ENCODE results near the gene KRTAP10-2.
"Not testable (repeated sequence)": the region's sequence is repeated elsewhere in the genome, so short reads cannot be mapped to it uniquely, and the experiment has no call there.

KRTAP10-2 gene

DNA sequence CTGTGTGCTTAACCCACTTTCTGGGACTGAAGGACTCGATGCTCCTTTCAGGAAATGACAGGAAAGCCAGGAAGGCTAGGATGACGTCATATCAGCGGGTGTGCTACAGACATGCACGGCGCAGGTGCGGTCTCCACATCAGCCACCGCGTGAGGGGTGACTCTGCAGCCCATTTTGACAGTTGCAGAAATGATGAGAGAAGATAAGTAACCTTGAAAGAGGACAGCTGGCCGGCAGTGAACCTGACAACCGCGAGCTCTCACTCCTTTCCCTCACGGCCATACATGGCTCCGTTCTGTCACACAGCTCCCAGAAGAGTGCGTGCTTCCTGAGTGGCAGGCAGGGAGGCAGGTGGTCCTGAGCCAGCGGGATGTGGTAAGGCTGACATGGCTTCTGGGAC is 30.8 kb upstream of the KRTAP10-2 start:
- no peak for DNase-seq

DNA sequence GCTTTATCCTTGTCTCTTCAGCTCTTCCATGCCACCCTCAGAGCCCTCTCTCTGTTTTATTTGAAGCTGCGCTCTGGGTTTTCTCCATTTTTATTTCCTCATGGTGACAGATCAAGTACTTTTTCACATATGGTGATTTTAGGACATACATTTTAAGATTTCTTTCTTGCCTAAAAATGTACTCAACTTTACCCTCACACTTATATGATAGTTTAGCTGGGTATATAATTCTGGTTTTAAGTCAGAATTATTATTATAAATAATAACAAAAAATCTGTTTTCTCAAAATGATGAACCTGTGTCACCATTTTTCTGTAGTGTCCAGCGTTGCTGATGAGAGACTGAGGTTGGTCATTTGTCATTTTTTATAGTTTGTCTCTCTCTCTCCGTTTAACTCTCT is 29.9 kb upstream of the KRTAP10-2 start:
- no peak for DNase-seq

DNA sequence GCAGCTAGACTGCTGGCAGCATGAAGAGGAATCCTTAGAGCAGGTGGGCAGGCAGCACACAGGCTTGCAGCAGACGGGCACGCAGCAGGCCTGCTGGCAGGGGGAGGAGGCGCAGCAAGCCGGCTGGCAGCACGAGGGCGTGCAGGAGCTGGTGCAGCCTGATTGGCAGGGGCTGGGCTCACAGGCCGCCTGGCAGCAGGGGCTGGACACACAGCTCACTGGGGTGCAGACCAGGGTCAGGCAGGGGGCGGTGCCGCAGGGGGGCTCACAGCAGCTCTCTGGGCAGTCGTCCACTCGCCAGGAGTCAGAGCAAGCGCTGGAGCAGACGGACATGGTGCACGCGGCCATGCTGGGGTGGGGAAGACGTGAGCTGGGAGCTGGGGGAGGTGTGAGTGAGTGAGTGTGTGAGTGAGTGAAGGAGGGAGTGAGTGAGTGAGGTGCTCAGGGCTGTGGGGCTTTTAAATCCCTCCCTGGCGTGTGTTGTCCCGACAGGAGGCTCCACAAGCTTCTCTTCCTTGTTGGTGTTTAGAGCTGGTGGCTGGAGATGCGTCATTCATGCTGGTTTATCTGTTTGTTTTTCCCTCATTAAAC is 29.0 kb upstream of the KRTAP10-2 start, which contains the start of gene KRTAP10-5:
Gene KRTAP10-5, minus strand, starts transcription at position 374 of the 591 bp plus-strand sequence. Its CDS starts 26 bp downstream, at position 348.
- not testable (repeated sequence) for DNase-seq

DNA sequence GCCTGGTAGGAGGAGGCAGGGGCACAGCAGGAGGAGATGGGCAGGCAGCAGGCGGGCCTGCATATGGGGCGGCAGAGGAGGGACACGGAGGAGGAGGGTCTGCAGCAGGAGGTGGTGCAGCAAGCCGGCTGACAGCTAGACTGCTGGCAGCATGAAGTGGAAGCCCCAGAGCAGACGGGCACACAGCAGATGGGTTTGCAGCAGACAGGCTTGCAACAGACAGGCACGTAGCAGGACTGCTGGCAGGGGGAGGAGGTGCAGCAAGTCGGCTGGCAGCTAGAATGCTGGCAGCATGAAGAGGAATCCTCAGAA is 28.5 kb upstream of the KRTAP10-2 start:
- no peak for DNase-seq

DNA sequence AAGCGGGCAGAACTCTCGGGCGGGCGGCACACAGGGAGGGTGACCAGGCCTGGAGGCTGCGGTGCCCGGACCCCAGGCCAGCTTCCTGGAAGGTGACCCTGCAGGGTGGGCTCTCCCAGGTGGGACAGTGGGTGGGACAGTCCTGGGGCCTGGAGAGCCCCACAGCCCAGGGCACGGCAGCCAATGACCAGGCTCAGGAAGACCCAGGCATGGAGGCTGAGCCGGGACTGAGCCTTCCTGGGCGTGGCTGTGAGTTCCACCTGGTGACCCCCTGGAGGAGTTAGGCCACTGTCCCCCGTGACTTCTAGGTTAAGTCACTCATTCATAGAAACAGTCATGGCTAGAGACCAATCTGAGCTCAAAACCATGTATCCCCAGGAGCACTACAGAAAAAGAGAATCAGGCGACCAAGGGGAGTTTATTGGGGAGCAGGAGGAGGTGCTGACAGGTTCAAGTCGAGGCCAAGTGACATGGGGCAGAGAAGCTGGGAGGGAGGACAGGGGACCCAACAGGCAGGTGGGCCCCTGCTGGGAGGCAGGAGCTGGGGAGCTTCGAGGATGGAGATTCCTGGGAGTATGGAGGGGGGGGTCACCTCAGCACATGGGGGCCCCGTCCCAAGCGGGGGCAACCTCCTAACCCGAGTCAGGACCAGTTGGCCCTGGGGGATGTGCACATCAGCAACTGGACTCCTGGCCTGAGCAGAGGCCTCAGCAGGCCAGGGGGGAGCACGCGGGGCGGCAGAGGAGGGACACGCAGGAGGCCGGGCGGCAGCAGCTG is 27.9 kb upstream of the KRTAP10-2 start:
- no peak for DNase-seq

DNA sequence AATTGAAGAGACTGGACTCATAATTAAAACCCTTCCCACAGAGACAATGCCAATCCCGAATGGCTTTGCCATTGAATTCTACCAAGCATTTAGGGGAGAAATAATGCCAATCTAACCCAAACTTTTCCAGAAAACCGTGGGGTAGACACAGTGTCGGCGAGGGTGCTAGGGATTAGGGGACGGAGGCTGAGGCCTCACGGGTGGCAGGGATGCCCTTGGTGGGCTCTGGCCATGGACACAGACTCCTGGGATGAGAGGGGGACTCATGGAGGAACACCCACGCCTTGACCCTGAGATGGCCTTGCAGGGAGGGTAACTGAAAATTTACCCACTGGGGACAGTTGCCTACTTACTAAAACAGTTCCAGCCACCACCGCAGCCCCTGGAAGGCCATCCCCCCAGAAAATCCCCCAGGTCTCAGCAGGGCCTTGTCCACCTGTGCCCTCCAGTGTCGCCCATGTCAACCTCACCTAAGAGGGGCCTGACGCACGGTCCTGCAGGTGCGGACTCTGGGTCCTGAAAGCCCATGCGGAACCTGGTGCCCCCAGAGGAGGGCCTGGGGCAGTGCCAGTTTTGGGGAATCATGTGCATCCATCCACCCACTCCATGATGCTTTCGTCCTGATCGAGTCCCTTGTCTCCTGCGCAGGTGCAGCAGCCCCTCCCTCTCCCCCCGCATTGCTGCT is 27.2 kb upstream of the KRTAP10-2 start:
- no peak for DNase-seq

DNA sequence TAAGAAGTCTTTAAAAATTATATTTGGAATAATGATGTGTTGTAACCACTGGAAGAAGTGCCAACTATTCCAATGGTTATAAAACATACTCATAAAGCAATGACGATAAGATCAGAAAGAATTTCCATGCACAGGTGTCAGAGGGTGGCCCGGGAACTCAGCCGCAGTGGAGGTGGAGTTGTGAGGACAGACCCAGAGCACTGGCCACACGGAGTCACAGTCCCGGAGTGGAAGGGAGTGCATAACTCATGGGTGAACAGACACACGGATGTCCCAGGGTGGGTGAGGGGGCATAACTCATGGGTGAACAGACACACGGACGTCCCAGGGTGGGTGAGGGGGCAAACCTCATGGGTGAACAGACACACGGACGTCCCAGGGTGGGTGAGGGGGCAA is 24.7 kb upstream of the KRTAP10-2 start:
- no peak for DNase-seq

DNA sequence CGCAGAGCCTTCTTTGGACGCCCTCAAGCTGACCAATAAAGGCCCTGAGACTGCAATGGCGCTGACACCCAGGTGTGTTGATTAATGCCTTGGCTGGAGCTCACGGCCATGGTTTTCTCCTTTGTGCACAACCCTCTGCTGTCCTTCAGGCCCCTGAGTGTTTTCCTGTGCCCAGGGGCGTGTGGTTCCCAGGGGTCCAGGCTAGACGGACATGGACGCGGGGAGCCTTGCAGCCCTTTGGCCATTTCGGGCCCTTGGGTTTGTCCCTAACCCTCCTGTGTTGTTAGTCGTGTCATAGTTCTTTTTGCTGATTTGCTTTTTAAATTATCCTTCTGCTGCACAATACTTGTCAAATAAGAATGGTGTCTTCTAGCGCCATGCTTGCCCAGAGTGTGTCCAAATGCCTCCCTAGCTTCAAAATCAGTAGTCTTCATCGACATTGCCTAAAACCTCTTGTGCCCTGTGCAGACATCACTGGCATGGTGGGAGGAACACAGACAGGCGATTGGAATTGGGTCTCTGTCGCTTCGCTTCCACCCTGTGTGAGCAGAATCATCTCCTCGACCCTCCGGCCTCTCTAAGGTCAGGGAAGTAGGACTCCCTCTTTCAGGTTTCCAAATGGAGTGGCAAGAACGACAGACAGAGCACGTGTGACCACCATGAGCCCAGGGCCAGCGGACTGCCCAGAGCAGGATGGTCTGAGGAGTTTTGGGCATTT is 24.2 kb upstream of the KRTAP10-2 start:
- DNase-seq = no peak

DNA sequence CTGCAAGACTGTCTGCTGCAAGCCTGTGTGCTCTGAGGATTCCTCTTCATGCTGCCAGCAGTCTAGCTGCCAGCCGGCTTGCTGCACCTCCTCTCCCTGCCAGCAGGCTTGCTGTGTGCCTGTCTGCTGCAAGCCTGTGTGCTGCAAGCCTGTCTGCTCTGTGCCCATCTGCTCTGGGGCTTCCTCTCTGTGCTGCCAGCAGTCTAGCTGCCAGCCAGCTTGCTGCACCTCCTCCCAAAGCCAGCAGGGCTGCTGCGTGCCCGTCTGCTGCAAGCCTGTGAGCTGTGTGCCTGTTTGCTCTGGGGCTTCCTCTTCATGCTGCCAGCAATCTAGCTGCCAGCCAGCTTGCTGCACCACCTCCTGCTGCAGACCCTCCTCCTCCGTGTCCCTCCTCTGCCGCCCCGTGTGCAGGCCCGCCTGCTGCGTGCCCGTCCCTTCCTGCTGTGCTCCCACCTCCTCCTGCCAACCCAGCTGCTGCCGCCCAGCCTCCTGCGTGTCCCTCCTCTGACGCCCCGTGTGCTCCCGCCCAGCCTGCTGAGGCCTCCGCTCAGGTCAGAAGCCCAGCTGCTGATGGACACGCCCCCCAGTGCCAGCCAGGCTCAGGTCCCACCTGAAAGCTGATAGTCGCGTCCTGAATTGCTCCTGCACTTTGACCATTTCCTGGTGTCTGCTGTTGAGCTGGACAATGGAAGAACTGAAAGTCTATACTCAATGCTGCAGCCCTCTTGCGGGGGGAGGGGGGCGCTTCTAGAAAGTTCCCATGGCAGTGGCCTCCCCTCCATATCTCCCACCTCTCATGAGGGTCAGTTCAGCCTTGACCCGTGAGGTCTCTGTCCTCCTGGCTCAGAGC is 23.4 kb upstream of the KRTAP10-2 start:
- DNase-seq = no peak

DNA sequence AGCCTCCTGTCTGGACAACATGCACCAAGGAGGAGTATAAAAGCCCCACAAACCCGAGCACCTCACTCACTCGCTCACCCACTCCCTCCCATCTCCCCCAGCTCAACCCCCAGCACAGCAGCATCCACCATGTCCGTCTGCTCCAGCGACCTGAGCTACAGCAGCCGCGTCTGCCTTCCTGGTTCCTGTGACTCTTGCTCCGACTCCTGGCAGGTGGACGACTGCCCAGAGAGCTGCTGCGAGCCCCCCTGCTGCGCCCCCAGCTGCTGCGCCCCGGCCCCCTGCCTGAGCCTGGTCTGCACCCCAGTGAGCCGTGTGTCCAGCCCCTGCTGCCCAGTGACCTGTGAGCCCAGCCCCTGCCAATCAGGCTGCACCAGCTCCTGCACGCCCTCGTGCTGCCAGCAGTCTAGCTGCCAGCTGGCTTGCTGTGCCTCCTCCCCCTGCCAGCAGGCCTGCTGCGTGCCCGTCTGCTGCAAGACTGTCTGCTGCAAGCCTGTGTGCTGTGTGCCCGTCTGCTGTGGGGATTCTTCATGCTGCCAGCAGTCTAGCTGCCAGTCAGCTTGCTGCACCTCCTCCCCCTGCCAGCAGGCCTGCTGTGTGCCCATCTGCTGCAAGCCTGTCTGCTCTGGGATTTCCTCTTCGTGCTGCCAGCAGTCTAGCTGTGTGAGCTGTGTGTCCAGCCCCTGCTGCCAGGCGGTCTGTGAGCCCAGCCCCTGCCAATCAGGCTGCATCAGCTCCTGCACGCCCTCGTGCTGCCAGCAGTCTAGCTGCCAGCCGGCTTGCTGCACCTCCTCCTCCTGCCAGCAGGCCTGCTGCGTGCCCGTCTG is 22.5 kb upstream of the KRTAP10-2 start, which contains the start of gene KRTAP10-4:
Gene KRTAP10-4, plus strand, starts transcription at position 100 of the 827 bp plus-strand sequence. Its CDS starts 30 bp downstream, at position 130.
- DNase-seq = not testable (repeated sequence)

DNA sequence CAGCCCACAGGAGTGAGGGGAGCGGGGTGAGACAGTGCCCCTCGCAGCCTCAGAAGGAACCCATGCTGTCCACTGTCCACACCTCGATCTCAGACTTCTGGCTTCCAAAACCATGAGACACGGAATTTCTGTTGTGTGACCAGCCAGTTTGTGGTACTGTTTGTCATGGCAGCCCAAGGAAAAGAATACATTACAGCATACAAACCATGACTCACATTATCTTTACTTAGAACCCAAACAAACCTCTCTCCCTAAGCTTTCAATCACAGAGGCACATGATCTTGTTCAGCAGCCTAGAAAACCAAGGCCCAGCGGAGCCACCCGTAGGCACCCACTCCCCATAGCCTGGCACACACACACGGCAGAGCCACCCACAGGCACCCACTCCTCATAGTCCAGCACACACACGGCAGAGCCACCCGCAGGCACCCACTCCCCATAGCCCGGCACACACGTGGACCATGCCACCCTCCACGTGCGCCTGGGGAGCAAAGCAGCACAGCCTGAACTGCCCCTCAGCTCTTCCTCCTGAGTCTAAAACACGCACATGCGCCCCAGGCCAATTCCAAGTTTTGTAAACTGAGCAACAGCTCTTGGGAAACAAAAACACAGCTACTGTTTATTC is 21.8 kb upstream of the KRTAP10-2 start:
- DNase-seq = no peak

DNA sequence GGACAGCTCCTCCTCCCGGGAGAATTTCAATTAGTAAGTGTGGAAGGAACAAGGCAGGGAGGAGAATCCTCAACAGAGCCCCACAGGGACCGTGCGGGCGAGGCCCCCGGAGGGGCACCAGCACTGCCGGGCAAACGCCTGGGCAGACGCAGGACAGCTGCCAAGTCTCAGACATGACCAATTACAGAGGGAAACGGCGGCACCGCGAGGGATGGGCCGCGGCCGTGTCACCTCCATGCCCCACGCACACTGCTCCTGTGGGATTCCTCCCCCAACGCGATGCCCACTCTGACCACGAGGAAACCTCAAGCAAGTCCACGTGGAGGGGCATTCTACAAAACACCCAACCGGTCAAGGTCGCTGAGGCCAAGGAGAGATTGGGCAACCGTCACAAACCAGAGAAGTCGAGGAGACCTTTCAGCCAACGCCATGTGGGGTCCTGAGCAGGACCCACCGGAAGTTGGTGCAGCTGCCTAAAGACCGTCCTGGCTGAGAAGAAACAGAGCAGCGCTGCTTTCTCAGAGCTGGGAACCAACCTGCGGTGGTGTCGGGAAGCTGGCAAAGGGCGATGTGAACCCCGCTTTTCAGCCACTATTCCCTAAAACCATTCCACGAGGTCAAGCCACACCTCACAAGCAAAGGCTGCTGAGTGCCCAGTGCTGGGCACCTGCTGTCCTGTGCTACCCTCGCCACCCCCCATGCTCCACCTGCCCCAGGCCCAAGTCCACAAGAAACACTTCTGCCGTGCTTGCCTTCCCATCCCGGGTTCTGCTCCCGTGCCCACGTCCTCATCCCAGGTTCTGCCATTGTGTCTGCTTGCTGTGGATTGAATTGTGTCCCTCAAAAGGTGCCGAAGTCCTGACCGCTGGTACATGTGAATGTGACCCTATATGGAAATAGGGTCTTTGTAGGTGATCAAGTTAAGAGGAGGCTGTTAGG is 20.8 kb upstream of the KRTAP10-2 start:
- DNase-seq = no peak

DNA sequence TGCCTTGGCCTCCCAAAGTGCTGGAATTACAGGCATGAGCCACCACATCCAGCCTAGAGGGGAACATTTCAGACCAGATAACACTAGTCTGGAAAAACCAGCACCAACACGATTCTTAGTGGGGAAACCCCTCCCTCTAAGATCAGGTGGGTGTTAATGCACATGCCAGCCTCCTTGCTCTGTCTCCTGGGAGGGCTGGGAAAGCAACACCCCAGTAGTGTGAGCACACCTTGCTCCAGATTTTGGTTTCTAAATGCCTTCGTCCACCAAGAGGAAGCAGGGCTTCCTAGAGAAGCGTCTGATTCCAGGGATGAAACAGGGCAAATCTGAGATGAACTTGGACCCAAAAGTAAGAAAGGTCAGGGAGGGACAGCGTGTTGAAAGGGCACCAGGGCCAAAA is 20.0 kb upstream of the KRTAP10-2 start:
- no peak for DNase-seq

DNA sequence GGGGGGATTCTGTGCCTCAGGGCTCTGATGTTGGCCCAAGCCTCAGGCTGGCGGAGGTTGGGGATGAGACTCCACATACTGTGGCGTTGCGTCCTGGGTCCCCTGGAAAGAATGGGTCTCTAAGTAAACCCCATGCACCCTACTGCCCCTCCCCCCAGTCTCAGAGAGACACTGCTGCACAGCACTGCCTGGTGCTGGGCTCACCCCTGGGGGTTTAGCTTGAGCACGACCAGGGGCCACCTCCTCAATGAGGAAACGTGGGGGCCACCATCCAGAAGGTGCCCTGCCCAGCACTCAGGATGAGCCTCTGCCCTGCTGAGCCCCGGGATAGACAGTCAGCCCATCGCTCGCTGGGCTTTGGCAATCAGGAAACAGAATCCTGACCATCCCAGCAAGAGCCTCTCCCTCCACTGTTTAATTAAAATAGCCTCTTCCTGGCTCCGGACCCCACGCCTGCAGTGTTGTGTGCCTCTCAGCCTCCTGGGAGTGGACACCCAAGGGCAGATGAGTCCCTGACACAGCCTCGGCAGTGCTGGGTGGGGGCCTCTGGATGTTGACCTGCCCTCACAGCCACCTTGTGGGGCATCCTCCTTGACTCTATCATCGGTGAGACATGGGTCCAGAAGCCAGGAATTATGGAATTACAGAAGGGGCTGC is 18.7 kb upstream of the KRTAP10-2 start:
- no peak for DNase-seq

DNA sequence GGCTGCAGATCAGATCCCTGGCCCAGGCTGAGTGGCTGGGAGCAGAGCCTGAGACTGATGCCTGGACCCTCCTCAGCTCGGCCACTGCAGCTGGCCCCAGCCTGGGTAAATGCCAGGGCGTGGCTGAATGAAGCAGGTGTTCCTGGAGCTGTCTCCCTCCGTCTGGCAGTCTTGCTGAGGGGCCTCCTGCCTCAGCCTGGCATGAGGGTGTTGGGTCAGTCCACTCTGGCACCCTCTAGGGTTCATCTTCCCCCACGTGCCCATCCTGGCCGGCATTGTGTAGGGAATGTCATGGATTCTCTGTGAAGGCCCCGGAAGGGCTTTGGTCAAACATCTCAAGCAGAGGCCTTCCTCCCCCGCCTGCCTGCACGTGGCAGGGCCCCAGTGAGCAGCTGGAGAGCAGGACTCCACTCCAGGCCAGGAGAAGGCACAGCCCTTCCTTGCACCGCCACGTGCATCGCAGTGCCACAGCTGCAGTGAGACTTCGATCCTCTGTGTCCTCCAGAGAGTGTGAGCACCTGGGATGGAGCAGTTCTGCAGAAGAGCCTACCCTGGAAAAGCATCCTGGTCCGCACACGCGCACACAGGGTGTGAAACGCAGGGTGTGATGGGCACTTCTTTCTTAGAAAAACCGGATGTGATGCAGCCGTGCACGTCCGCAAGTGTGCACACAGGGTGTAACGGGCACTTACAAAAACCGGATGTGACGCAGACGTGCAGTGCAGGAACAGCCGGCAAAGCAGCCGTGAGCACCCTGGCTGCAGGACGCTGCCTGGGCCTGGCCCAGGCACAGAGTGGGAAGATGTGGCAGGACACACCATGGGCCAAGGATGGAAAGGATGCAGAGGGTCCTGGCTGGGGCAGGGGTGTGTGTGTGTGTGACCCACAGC is 17.6 kb upstream of the KRTAP10-2 start:
- no peak for DNase-seq

DNA sequence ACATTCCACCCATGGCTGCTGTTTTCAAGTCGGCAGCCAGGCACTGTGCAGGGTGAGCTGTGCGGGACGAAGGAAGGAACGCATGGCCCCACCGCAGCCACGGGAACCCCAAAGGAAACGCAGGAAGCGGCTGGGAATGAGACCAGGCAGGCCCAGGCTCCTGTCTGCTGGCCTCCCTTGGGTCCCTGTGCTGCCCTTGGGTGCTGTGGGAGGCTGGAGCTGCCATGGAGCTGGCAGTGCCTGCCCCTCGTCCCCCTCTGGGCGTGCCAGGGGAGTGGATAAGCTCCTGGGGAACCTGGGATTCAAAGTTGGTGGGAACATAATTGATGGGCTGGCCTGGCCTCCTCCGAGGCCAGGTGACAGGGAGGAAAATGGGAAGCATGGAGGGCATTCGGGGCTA is 17.0 kb upstream of the KRTAP10-2 start:
- DNase-seq = no peak

DNA sequence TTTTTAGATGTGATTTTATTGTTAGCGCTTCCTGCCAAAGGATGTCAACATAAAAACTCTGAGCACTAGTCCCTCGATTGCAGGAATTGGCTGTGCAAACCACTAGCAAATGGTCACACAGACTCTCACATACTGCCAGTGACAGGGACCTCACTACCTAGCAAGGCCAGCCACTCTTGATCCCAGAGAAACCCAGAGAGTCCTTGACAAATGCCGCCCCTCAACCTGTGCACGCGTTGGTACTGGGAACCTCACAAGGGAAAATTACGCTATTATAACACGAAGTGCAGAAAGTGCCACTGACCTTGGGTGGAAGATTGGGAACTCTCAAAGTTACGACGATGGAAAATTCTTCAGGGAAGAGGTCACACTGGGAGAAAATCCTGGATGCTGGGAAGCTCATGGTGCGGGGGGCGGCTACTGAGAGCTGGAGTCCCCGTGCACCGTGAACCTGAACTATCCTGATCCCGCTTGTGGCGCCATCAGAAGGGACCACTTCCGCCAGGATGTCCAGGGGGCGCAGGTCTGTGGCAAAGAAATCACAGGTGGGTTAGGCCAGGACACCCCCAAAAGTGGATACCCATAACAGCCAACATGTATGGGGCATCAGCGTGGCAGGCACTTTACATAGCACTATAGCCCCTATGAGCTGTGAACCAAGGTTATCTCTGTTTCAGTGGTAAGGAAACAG is 16.3 kb upstream of the KRTAP10-2 start:
- no peak for DNase-seq

All from activated gamma-delta T cell (primary cell).